OCI-LY3 (cell line): Measurements from ENCODE around the gene ZNF740.
"Not testable (repeated sequence)": the region's sequence is repeated elsewhere in the genome, so short reads cannot be mapped to it uniquely, and the experiment has no call there.

Experiments used
- H2AFZ ChIP-seq: fragments of 200-600, 300-600 bp; shearing (Covaris generic); 2 replicates; pipeline ENCODE4 v1.6.0; 2014; ENCODE audit warnings: antibody characterized with exemption, low read depth, low read length
- H3K27ac ChIP-seq: fragments of 200-600, 300-600 bp; sonication (generic); 2 replicates; pipeline ENCODE4 v1.5.1; 2014; ENCODE audit warnings: mild to moderate bottlenecking, low read length, moderate library complexity, mixed read lengths
- H3K27me3 ChIP-seq: fragments of 200-600, 300-600 bp; sonication (generic); 2 replicates; pipeline ENCODE4 v1.6.1; 2014; ENCODE audit warnings: low read depth, low read length, mixed read lengths
- H3K36me3 ChIP-seq: fragments of 200-600, 300-600 bp; sonication (generic); replicated peaks from 2 replicates; pipeline ENCODE3; 2014; ENCODE audit warnings: low read depth, low read length, mixed read lengths
- H3K4me1 ChIP-seq: fragments of 300-600, 200-600 bp; sonication (generic); 2 replicates; pipeline ENCODE4 v1.6.1; 2014; ENCODE audit warnings: low read length, mixed read lengths
- H3K4me2 ChIP-seq: fragments of 200-600, 300-600 bp; sonication (generic); 2 replicates; pipeline ENCODE4 v1.6.1; 2014; ENCODE audit warnings: low read length, mixed read lengths
- H3K4me3 ChIP-seq: fragments of 300-600, 200-600 bp; sonication (generic); 2 replicates; pipeline ENCODE4 v1.5.1; 2014; ENCODE audit warnings: antibody characterized with exemption, mild to moderate bottlenecking, low read length, moderate library complexity
- H3K79me2 ChIP-seq: fragments of 300-600, 200-600 bp; shearing (Covaris generic); 2 replicates; pipeline ENCODE4 v1.6.1; 2014; ENCODE audit warnings: mild to moderate bottlenecking, low read length, mixed read lengths
- H3K9ac ChIP-seq: fragments of 300-600, 200-600 bp; shearing (Covaris generic); 2 replicates; pipeline ENCODE4 v1.6.0; 2014; ENCODE audit warnings: mild to moderate bottlenecking, low read length, moderate library complexity
- H3K9me3 ChIP-seq: fragments of 200-600, 300-600 bp; shearing (Covaris generic); 2 replicates; pipeline ENCODE4 v1.6.1; 2014; ENCODE audit warnings: low read length, mixed read lengths; ENCODE audit not compliant: insufficient read depth
- H4K20me1 ChIP-seq: fragments of 200-600, 300-600 bp; sonication (generic); 2 replicates; pipeline ENCODE4 v1.6.1; 2016; ENCODE audit warnings: low read length, mixed read lengths; ENCODE audit not compliant: insufficient read depth
- EZH2phosphoT487 ChIP-seq: fragments of 200-600 bp; shearing (Covaris generic); IDR thresholded peaks from 2 replicates; pipeline ENCODE4 v1.6.1; 2018; ENCODE audit warnings: antibody characterized with exemption, mixed run types, low read depth
- TF ChIP-seq, protein P1 (sequence below): fragments of 200-600, 300-600 bp; sonication (generic); IDR thresholded peaks from 2 replicates; pipeline ENCODE4 v1.5.1; 2014; ENCODE audit warnings: antibody characterized with exemption, low read length, low read depth

ZNF740 gene

DNA sequence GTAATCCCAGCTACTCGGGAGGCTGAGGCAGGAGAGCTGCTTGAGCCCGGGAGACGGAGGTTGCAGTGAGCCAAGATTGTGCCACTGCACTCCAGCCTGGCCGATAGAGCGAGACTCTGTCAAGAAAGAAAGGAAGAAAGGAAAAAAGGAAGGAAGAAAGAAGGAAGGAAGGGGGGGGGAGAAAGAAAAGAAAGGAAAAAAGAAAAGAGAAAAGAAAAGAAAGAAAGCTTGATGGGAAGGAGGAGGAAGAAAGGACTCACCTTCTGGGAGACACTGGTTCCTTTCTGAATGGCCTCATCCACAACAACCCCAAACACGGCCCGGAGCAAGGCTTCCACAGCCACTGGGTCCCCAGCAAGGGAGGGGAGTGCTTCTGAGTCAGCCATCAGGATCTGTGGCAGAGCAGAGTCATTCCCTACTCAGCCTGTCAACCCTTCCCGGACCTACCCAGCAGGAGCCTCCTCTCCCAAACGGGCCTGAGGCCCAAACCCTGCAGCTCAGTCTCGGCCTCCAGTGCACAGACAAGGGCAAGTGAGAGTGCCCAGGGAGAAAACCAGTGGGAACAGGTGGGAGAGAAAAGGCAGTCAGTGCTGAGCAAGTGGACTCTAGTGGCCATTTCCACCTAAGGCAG is 7.3 kb upstream of the ZNF740 start:
- Histone ChIP-seq H3K4me2 (no peak overlapping the region), H3K79me2 (no peaks in the 10 kb centered on the region), H4K20me1 (no peaks in the 10 kb centered on the region), H3K4me1 (peaks cover 11% of the 10 kb centered on the region), H3K9ac (no peak overlapping the region), H2AFZ (no peak overlapping the region), H3K27me3 (no peaks in the 10 kb centered on the region), H3K4me3 (no peak overlapping the region), H3K27ac (no peak overlapping the region), H3K36me3 (no peaks in the 10 kb centered on the region), H3K9me3 (no peaks in the 10 kb centered on the region)
- no peak for TF ChIP-seq EZH2phosphoT487
- TF ChIP-seq, protein P1, sequence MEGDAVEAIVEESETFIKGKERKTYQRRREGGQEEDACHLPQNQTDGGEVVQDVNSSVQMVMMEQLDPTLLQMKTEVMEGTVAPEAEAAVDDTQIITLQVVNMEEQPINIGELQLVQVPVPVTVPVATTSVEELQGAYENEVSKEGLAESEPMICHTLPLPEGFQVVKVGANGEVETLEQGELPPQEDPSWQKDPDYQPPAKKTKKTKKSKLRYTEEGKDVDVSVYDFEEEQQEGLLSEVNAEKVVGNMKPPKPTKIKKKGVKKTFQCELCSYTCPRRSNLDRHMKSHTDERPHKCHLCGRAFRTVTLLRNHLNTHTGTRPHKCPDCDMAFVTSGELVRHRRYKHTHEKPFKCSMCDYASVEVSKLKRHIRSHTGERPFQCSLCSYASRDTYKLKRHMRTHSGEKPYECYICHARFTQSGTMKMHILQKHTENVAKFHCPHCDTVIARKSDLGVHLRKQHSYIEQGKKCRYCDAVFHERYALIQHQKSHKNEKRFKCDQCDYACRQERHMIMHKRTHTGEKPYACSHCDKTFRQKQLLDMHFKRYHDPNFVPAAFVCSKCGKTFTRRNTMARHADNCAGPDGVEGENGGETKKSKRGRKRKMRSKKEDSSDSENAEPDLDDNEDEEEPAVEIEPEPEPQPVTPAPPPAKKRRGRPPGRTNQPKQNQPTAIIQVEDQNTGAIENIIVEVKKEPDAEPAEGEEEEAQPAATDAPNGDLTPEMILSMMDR, result no peak

DNA sequence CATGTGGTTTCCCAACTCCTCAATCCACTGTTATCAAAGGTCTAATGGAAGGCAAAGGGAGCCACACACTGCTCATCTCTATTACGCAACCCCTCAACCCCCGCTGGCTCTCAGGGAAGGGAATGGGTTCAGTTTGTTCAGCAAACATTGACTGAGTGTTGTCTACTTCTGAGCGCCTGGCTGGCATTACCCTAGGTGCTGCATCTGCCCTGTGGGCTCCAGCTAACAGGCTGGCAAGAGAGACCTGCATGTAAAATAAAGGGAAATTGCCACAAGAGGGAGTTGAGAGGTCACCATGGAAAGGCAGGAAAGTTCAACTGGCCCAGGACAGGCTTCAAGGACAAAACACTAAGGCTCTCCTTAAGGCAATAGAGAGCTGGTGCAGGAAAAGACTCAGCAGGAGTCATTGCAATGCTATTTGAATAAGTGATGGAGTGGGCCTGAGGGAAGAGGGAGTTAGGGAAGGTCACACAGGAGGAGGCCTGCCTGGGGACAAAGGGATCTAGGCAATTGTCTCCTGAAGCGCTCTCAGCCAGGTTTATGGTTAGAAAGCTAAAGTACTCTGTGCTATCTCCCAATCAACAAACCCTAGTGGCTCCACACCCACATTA is 5.5 kb upstream of the ZNF740 start:
- Histone ChIP-seq H3K9me3 (no peaks in the 10 kb centered on the region), H3K9ac (no peak overlapping the region), H4K20me1 (no peaks in the 10 kb centered on the region), H3K4me3 (no peak overlapping the region), H3K27me3 (no peaks in the 10 kb centered on the region), H2AFZ (no peak overlapping the region), H3K4me1 (peaks cover 19% of the 10 kb centered on the region), H3K27ac (no peak overlapping the region), H3K4me2 (no peak overlapping the region), H3K79me2 (no peaks in the 10 kb centered on the region), H3K36me3 (no peaks in the 10 kb centered on the region)
- no peak for TF ChIP-seq EZH2phosphoT487
- TF ChIP-seq, protein P1, result peak; percentile 47

DNA sequence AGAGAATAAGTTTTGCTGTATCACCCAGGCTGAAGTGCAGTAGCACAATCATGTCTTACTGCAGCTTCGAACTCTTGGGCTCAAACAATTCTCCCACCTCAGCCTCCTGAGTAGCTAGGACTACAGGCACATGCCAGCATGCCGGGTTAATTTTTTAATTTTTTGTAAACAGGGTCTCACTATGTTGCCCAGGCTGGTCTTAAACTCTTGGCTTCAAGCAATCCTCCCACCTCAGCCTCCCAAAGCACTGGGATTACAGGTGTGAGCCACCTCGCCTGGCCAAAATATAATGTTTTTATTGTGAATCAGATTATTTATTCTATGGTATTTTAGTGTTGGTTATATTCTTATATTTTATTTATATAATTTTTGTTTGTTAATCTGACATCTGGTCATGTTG is 3.8 kb upstream of the ZNF740 start:
- H3K27me3 ChIP-seq, result no peaks in the 10 kb centered on the region
- H3K27ac ChIP-seq, result no peak overlapping the region
- no peak overlapping the region for H3K9ac ChIP-seq
- TF ChIP-seq, protein P1, result no peak
- TF ChIP-seq EZH2phosphoT487, result no peak
- no peak overlapping the region for H3K4me2 ChIP-seq
- H3K36me3 ChIP-seq, result peaks cover 2% of the 10 kb centered on the region
- H3K4me1 ChIP-seq, result peaks cover 24% of the 10 kb centered on the region
- H4K20me1 ChIP-seq, result peaks cover under 1% of the 10 kb centered on the region; the same call in 1 of the 2 replicates
- no peaks in the 10 kb centered on the region for H3K9me3 ChIP-seq
- no peak overlapping the region for H2AFZ ChIP-seq
- no peak overlapping the region for H3K4me3 ChIP-seq
- peaks cover 9% of the 10 kb centered on the region for H3K79me2 ChIP-seq

DNA sequence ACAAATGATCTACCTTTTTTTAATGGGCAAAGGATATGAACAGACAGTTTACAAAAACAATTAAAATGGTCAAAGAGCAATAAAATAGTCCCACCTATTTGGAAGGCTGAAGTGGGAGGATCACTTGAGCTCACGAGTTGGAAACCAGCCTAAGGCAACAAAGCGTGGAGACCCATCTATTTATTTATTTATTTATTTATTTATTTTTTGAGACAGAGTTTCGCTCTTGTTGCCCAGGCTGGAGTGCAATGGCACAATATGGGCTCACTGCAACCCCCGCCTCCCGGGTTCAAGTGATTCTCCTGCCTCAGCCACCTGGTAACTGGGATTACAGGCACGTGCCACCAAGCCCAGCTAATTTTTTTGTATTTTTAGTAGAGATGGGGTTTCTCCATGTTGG is 3.1 kb upstream of the ZNF740 start:
- H2AFZ ChIP-seq, H3K4me2 ChIP-seq, H3K27ac ChIP-seq, H3K9me3 ChIP-seq, H3K4me3 ChIP-seq, H3K9ac ChIP-seq, H4K20me1 ChIP-seq, H3K27me3 ChIP-seq, H3K36me3 ChIP-seq: not testable (repeated sequence)
- H3K4me1 ChIP-seq, result peaks cover 31% of the 10 kb centered on the region
- peaks cover 16% of the 10 kb centered on the region for H3K79me2 ChIP-seq

DNA sequence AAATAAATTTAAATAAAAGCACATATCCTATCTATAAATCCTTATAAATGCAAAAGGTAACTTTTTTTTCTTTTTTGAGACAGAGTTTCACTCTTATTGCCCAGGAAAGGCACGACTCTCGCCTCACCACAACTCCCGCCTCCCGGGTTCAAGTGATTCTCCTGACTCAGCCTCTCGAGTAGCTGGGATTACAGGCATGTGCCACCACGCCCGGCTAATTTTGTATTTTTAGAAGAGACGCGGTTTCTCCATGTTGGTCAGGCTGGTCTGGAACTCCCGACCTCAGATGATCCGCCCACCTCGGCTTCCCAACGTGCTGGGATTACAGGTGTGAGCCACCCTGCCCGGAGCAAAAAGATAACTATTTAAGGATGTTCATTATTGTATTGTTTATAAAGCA is 1.7 kb upstream of the ZNF740 start:
- Histone ChIP-seq H4K20me1 (peaks cover 12% of the 10 kb centered on the region), H3K4me1 (peaks cover 31% of the 10 kb centered on the region), H3K36me3 (peaks cover 22% of the 10 kb centered on the region), H3K79me2 (peaks cover 26% of the 10 kb centered on the region)
- H3K9me3 ChIP-seq, H3K4me3 ChIP-seq, H3K27ac ChIP-seq, H3K4me2 ChIP-seq, H3K9ac ChIP-seq, H3K27me3 ChIP-seq, H2AFZ ChIP-seq: not testable (repeated sequence)
